DOHH2 (cell line): ENCODE measurements around the gene NPC2.

Source experiments
- H3F3A ChIP-seq: fragments of 200-600 bp; sonication (generic), shearing (Covaris generic); 2 replicates; pipeline ENCODE4 v1.6.0; 2016; ENCODE audit warnings: antibody characterized with exemption, mild to moderate bottlenecking; ENCODE audit not compliant: control insufficient read depth, insufficient read depth
- H3K27ac ChIP-seq: fragments of 200-600 bp; sonication (generic); 2 replicates; pipeline ENCODE4 v1.5.1; 2014; ENCODE audit warnings: low read depth, mild to moderate bottlenecking, low read length, moderate library complexity
- H3K27me3 ChIP-seq: fragments of 200-600 bp; sonication (generic); 2 replicates; pipeline ENCODE4 v1.6.1; 2014; ENCODE audit warnings: mild to moderate bottlenecking, low read length, mixed read lengths; ENCODE audit not compliant: control insufficient read depth
- H3K36me3 ChIP-seq: fragments of 200-600 bp; sonication (generic); 2 replicates; pipeline ENCODE4 v1.6.1; 2014; ENCODE audit warnings: mild to moderate bottlenecking, low read length, moderate library complexity, mixed read lengths; ENCODE audit not compliant: control insufficient read depth
- H3K4me1 ChIP-seq: fragments of 200-600 bp; sonication (generic); 2 replicates; pipeline ENCODE4 v1.6.1; 2014; ENCODE audit warnings: mild to moderate bottlenecking, low read length, mixed read lengths; ENCODE audit not compliant: control insufficient read depth
- H3K4me2 ChIP-seq: fragments of 200-600 bp; sonication (generic); 2 replicates; pipeline ENCODE4 v1.6.0; 2014; ENCODE audit warnings: mild to moderate bottlenecking, low read length, moderate library complexity
- H3K4me3 ChIP-seq: fragments of 200-600 bp; sonication (generic); 2 replicates; pipeline ENCODE4 v1.5.1; 2014; ENCODE audit warnings: mild to moderate bottlenecking, low read length, mixed read lengths
- H3K79me2 ChIP-seq: fragments of 200-600 bp; sonication (generic); 2 replicates; pipeline ENCODE4 v1.6.1; 2014; ENCODE audit warnings: mild to moderate bottlenecking, low read length, mixed read lengths; ENCODE audit not compliant: control insufficient read depth
- H3K9me2 ChIP-seq: fragments of 200-600 bp; sonication (generic); replicated peaks from 2 replicates; pipeline ENCODE4 v1.6.1; 2014; ENCODE audit warnings: mild to moderate bottlenecking, low read length, mixed read lengths; ENCODE audit not compliant: control insufficient read depth
- H3K9me3 ChIP-seq: fragments of 200-600 bp; sonication (generic); 2 replicates; pipeline ENCODE4 v1.6.1; 2014; ENCODE audit warnings: antibody characterized with exemption, low read length, mixed read lengths; ENCODE audit not compliant: control insufficient read depth, insufficient read depth
- H4K20me1 ChIP-seq: fragments of 200-600 bp; sonication (generic); 2 replicates; pipeline ENCODE4 v1.6.0; 2014; ENCODE audit warnings: low read depth, mild to moderate bottlenecking, antibody characterized with exemption, low read length, moderate library complexity; ENCODE audit not compliant: control insufficient read depth, insufficient read depth
- EZH2phosphoT487 ChIP-seq: fragments of 200-600 bp; sonication (generic); IDR thresholded peaks from 2 replicates; pipeline ENCODE4 v1.6.1; 2017; ENCODE audit warnings: borderline replicate concordance, mild to moderate bottlenecking, antibody characterized with exemption, low read length, moderate library complexity, mixed read lengths
- TF ChIP-seq, protein P1 (sequence below): fragments of 200-600 bp; sonication (generic); IDR thresholded peaks from one replicate; pipeline ENCODE4 v1.5.1; 2014; ENCODE audit warnings: antibody characterized with exemption, mild to moderate bottlenecking, low read depth, low read length; ENCODE audit not compliant: poor library complexity, severe bottlenecking

Gene NPC2

DNA sequence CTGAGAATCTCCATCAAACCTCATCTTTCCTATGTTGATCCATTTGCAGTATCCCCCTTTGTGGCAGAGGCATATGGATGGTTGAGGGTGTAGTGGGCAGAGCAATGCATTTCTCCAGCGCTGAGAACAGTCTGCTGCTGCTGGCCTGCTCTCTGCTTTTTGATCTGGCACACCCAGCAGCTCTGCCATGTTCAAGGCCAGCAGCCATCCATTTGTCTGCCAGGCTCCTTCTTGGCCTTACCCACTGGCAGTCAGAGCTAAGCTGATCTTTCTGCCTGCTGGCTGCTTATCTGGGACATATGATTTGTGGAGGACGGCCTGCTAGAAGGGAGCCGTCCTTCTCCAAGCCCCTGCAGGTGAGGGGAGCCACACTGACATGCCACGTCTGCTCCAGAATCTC, 17.0 kb downstream of the NPC2 start:
- no peaks in the 10 kb centered on the region for H4K20me1 ChIP-seq
- H3K4me1 ChIP-seq = no peaks in the 10 kb centered on the region
- H3K79me2 ChIP-seq = no peaks in the 10 kb centered on the region
- no peaks in the 10 kb centered on the region for H3K27me3 ChIP-seq
- H3K27ac ChIP-seq = no peak overlapping the region
- TF ChIP-seq EZH2phosphoT487 = no peak
- TF ChIP-seq, protein P1, sequence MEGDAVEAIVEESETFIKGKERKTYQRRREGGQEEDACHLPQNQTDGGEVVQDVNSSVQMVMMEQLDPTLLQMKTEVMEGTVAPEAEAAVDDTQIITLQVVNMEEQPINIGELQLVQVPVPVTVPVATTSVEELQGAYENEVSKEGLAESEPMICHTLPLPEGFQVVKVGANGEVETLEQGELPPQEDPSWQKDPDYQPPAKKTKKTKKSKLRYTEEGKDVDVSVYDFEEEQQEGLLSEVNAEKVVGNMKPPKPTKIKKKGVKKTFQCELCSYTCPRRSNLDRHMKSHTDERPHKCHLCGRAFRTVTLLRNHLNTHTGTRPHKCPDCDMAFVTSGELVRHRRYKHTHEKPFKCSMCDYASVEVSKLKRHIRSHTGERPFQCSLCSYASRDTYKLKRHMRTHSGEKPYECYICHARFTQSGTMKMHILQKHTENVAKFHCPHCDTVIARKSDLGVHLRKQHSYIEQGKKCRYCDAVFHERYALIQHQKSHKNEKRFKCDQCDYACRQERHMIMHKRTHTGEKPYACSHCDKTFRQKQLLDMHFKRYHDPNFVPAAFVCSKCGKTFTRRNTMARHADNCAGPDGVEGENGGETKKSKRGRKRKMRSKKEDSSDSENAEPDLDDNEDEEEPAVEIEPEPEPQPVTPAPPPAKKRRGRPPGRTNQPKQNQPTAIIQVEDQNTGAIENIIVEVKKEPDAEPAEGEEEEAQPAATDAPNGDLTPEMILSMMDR = no peak
- H3K4me3 ChIP-seq = no peak overlapping the region
- no peaks in the 10 kb centered on the region for H3K9me2 ChIP-seq
- no peaks in the 10 kb centered on the region for H3F3A ChIP-seq
- H3K9me3 ChIP-seq = no peaks in the 10 kb centered on the region
- H3K36me3 ChIP-seq = no peaks in the 10 kb centered on the region
- no peak overlapping the region for H3K4me2 ChIP-seq

DNA sequence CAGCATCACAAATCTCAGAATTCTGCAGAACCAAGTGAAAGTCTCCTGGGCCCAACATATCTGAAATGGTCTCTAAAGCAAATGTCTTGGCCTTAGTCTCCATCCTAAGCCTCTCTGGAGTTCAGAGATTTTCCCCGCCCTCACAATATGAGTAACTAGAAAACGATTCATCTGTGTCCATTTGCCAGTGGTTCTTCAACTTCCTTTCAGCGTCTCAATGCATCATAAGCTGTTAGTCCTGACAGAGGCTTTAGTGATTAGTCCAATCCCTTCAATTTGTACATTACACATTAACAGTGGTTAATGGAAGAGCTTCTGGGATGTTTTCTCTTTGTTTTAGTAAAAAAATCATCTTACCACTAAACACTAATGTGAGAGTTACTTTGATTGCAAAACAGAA, 17.4 kb downstream of the NPC2 start:
- no peaks in the 10 kb centered on the region for H3K9me2 ChIP-seq
- no peaks in the 10 kb centered on the region for H3K36me3 ChIP-seq
- no peaks in the 10 kb centered on the region for H3K4me1 ChIP-seq
- H3K4me2 ChIP-seq = no peak overlapping the region
- H3K27ac ChIP-seq = no peak overlapping the region
- no peaks in the 10 kb centered on the region for H3K79me2 ChIP-seq
- H3K27me3 ChIP-seq = peaks cover 3% of the 10 kb centered on the region; the same call in 1 of the 2 replicates
- no peaks in the 10 kb centered on the region for H3K9me3 ChIP-seq
- no peaks in the 10 kb centered on the region for H3F3A ChIP-seq
- H3K4me3 ChIP-seq = no peak overlapping the region
- no peaks in the 10 kb centered on the region for H4K20me1 ChIP-seq
- TF ChIP-seq EZH2phosphoT487 = no peak
- TF ChIP-seq, protein P1 = no peak

DNA sequence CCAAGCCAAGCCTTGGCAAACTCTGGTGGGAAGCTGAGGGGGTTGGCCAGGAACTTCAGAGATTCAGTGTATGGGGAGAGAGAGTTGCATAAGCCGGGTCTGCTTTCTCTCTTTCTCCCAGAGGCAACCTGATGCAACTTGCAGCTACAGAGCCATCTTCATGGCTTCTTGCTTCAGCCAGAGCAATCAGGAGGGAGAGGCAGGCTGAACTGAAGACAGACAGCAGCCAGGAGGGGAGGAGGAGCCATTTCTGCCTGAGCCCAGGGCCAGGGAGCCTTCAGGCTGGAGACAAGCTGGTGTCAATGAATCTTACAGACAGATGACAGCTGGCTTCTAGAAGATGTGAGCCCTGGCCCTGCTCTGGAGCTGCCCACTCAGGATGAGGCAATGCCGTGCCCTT, 18.7 kb downstream of the NPC2 start:
- Histone ChIP-seq H3K4me2 (no peak overlapping the region), H3F3A (no peaks in the 10 kb centered on the region), H3K4me1 (no peaks in the 10 kb centered on the region), H3K27me3 (peaks cover 4% of the 10 kb centered on the region; the same call in 1 of the 2 replicates), H3K4me3 (no peak overlapping the region), H4K20me1 (no peaks in the 10 kb centered on the region), H3K9me3 (no peaks in the 10 kb centered on the region), H3K9me2 (no peaks in the 10 kb centered on the region), H3K79me2 (no peaks in the 10 kb centered on the region), H3K36me3 (no peaks in the 10 kb centered on the region), H3K27ac (no peak overlapping the region)
- TF ChIP-seq, protein P1 = no peak
- TF ChIP-seq EZH2phosphoT487 = no peak
